GM18868 (cell line): ENCODE results near the gene CDS2.
"Not testable (repeated sequence)": the region's sequence is repeated elsewhere in the genome, so short reads cannot be mapped to it uniquely, and the experiment has no call there.

Experiments used
- ATAC-seq: cut with Tn5 transposase; IDR thresholded peaks from one replicate; pipeline ENCODE4 v1.9.1; 2021; ENCODE audit warnings: mild to moderate bottlenecking, moderate library complexity; ENCODE audit not compliant: unreplicated experiment

Gene CDS2

DNA sequence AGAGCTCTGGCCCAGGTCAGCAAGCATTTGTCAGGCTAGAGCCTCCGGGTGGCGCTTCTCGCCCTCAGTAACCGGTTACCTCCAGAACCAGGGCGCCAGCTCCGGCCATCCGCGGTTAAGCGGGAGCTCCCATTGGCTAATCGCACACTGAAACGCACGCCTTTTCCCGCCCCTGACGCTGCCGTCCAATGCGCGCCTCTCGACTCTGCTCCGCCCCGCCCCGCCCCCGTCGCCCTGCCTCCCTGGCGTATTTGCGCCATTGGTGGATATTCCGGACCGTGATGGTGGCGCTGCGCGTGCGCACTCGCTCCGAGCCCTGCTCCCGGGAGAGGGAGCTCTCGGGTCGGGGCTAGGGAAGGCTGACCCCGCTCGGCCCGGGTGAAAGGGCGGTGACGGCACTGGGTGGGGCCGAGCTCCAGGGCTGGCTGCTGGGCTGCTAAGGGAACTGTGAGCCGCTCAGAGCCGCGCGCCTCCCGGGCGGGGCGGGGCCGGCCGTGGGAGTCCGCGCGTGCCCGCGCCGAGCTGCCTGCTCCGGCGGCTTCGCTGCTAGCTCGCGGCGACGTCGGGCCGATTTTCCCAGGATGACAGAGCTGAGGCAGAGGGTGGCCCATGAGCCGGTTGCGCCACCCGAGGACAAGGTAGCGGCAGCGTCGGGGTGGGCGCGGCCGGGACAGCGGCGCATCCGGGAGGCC lies at the start of gene CDS2:
Gene CDS2, plus strand, starts transcription at position 497 of the 692 bp plus-strand sequence. Its CDS starts 85 bp downstream, at position 582.
- ATAC-seq, result peak; percentile 83

DNA sequence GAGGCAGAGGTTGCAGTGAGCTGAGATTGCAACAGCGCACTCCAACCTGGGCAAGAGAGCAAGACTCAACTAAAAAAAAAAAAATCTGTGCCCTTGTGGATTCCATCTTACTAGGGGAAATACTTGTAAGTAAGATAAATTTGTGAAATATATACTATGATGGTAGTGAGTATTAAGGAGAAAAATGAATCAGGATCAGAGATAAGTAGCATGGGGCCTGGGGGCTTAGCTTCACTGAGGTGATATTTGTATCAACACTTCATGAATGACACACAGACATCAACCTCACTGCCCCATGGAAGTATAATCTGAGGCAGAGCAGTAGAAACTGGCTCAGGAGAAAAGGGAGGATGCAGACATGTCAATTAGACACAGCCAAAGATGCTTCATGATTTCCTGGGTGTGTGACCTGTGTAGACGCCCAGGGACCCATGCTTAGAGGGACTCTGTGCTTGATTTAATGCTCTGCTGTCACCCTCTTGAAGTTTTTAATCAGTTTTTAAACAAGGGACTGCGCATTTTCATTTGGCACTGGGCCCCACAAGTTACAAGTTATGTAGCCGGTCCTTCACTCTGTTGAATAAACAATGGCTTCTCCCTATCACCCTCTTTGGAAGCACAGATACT lies 48.9 kb upstream of the CDS2 start:
- no peak for ATAC-seq

GRCh38 chr20:5078399-5078958 lies 48.3 kb upstream of the CDS2 start:
- ATAC-seq, result peak; percentile 88

DNA sequence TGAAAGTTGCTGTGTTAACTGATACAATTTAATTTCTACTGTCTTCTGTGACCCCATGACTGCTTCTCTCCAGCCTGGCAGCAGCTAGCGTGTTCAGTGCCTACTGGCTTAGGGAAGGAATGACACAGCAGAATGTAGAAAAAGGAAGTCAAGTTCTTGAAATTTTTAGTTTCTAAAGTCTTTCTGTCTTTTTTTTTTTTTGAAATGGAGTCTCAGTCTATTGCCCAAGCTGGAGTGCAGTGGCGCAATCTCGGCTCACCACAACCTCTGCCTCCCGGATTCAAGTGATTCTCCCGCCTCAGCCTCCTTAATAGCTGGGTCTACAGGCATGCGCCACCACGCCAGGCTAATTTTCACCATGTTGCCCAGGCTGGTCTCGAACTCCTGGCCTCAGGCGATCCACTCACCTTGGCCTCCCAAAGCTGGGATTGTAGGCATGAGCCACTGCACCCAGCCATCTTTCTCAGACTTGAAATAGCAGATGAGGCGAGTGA lies 46.4 kb upstream of the CDS2 start:
- peak; percentile 39 for ATAC-seq

- no peak for ATAC-seq
Measured at GRCh38 chr20:5085380-5085779, 41.4 kb upstream of the CDS2 start.

GRCh38 chr20:5088688-5089087 lies 38.1 kb upstream of the CDS2 start:
- ATAC-seq, result no peak

GRCh38 chr20:5090191-5090590 lies 36.6 kb upstream of the CDS2 start:
- ATAC-seq, result peak; percentile 53

- ATAC-seq, result no peak
Measured at GRCh38 chr20:5091902-5092301, 34.9 kb upstream of the CDS2 start.

DNA sequence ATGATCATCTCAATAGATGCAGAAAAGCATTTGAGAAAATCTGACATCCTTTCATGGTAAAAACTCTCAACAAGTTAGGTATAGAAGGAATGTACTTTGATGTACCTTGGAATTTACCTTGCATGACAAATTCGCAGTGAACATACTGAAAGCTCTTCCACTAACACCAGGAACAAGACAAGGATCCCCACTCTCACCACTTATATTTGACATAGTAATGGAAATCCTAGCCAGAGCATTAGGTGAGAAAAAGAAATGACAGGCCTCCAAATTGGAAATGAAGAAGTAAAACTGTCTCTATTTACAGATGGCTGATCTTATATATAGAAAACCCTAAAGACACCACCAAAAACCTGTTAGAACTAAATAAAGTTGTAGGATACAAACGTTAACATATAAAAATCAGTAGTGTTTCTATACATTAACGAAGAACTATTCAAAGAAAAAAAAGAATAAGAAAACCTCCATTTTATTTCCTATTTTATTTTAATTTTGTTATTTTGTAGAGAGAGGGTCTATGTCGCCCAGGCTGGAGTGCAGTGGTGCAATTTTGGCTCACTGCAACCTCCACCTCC lies 34.0 kb upstream of the CDS2 start:
- ATAC-seq, result no peak

DNA sequence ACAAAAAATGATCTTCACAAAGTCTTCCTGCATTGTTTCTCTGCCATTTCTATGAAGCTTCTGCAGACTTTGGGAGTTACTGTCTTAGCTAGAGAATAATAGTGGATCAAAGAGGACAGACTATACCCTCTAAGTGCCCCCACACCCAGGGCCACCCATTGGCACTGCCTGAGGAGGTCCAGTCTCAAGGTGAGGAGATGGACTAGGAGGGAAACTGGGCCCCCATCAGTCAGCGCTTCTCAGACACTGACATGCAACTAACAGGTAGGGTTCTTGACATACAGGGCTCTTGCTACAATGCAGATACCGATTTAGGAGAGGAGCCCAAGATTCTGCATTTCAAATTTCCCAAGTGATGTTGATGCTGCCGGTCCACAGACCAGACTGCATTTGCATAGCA lies 31.4 kb upstream of the CDS2 start:
- ATAC-seq, result no peak

DNA sequence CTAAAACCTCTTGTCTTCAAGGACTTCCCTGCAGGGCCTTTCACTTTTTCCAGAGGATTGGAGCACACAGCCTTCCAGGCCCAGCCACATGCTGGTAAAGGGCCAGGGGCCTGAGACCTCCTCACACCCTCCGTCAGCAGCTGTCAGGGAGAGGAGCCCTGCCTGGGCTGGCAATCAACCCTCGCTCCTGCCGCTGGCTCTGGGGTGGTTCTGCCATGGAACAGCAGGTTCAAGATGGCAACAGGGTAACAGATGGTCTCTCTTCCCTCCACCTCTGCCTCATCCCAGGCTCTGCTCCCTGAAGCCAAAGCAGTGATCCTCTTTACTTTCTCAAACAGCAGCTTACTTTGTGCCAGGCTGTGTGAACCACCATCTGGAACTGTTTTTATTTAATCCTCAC lies 30.9 kb upstream of the CDS2 start:
- no peak for ATAC-seq

DNA sequence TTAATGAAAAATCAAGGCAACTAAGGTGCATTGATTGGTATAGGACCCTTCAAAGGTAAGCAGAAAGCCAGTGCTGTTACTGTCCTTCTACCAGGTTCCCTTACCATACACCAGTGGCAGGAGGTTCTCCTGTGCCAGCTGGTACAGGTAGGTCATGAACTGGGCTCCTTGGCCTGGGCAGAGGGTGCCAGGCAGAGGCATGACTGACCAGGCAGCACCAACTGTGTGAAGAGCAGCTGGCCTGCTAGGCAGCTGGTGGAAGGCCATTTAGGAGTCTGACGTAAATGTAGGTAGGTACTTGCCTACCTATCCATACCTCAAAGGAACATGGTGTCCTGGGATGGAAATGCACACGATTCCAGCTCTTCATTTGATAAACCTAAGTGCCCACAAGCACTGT lies 30.3 kb upstream of the CDS2 start:
- no peak for ATAC-seq

GRCh38 chr20:5099009-5099408 lies 27.8 kb upstream of the CDS2 start:
- not testable (repeated sequence) for ATAC-seq

- not testable (repeated sequence) for ATAC-seq
Measured at GRCh38 chr20:5099909-5100308, 26.9 kb upstream of the CDS2 start.

DNA sequence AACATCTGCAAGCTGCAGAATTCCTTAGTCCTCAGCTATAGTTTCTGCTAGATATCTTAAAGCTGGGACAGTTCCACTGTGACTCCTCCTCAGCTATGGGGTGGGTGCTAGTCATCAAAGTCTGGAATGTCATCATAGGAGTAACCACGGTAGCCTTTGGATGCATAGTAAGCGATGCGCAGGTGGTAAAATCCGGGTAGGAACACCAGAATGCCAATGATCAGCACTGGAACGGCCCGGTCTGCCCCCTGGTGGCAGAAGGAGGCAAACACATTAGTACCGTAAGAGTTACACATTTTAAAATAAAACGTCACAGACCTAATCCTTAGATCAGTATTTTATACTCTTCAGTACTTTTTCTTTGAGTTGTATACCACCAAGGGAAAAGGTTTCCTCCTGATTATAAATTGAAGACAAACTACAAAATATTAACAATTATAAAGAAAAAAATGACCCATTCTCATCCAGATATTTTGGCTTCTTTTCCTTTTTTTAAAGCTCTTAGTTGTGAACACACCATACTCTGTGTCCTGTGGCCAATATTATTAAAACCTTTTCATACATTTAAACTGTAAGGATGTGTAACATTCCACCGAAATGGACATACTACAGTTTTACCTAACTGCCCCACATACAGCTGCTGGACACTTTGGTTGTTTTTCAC lies 26.0 kb upstream of the CDS2 start:
- ATAC-seq, result peak; percentile 72

GRCh38 chr20:5104479-5104878 lies 22.3 kb upstream of the CDS2 start:
- no peak for ATAC-seq

DNA sequence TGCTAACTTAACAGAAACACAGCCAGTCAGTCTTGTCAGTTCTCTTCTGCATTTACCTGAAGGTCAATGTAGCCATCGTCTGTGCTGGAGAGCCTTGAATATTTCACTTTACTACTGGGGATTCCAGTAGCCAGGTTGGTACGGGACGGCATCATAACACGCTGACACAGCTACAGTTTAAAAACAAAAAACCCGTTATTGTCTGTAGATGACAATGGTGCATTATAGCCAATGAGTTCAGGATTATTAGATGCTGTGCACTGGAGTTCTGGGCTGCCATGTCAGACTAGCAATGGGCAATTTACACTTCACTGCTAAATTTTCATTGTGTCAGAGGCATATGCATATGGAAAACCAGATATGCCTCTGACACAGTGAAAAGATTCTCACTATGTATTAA lies 17.5 kb upstream of the CDS2 start:
- no peak for ATAC-seq

DNA sequence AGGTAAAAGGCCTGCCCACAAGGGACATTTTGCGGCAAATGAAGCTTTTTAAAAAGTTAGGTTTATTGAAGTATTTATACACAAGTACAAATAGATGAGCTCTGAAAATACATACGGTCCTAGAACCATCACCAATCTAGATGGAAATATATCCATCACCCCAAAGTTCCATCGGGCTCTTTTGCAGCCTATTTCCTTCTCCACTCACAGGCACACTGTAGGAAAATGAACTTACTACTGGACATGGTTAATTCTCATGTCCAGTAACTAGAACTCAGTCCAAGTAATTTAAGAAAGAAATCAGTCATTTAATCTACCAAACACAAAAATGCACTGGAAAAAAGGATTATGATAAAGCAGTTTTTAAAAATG lies 13.2 kb upstream of the CDS2 start:
- ATAC-seq, result no peak

- ATAC-seq, result no peak
Measured at GRCh38 chr20:5114403-5114802, 12.4 kb upstream of the CDS2 start.

DNA sequence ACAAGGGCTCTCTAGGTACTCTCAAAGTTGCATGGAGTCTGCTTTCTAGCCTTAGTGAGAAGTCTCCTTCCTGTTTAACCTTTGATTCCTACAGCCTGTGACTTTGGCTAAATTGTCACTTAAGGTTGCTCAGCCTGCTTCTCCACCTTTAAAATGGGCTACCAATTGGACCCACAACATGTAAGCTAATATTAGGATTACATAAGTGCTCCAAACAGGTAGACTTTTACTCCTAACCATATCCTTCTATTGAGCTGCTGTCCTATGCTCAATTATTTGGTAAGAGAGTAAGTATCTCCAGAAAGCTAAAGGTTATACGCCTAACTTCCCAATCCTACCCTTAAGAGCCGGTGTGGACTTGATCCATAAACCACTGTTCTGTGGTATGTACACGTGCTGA lies 9.9 kb upstream of the CDS2 start:
- no peak for ATAC-seq
